Hematopoietic multipotent progenitor cell (in vitro differentiated cells): ENCODE measurements around the gene ANKRD49. TPM values are rescaled to one million over a fixed set of nuclear protein-coding genes. Genes with fewer than 3 reads are reported as not detected.

Experiments used
- DNase-seq, 3 donors: peaks; one replicate each; pipeline ENCODE4 v3.0.0-alpha.2; 2011 to 2015; ENCODE audit warnings: low read depth in 2 of 3, low spot score in 2 of 3
- total RNA-seq: library from RNA; depleted of rRNA; stranded (reverse); fragments of >200 nt; gene quantifications from one replicate; pipeline ENCODE4 v1.2.3, GENCODE V29; 2012

The ANKRD49 gene
- 11.3 TPM for total RNA-seq

- DNase-seq = peak; percentile 92 to 99 (median 97)
Measured at GRCh38 chr11:94493281-94494125, at the start of gene ANKRD49, which contains the start of gene MRE11. Gene ANKRD49 (plus strand): TSS chr11:94493984. CDS start chr11:94496694, 2,710 bp downstream. Gene MRE11 (minus strand): TSS chr11:94493844. CDS start chr11:94492801, 1,043 bp downstream.

DNA sequence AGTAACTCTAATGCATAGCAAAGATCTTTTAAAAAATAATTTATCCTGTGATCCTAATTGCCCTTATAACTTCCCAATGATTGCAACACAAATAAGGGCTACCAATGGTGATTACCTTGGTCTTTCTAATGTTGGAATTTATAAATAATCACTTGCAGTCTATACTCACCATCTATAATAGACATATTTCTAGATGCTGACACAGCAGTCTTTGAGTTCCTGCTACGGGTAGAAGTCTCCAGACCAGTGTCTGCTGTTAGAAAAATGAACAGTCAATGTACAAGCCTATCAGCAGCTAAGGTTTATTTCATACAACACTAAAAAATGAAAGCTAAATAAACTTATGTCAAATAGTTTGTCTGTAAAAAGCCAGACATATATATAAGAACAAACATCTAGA is 48.1 kb upstream of the ANKRD49 start:
- DNase-seq = no peak

- DNase-seq = no peak
Measured at GRCh38 chr11:94447149-94447548, 46.6 kb upstream of the ANKRD49 start.

- no peak for DNase-seq
Measured at GRCh38 chr11:94449029-94449428, 44.8 kb upstream of the ANKRD49 start.

DNA sequence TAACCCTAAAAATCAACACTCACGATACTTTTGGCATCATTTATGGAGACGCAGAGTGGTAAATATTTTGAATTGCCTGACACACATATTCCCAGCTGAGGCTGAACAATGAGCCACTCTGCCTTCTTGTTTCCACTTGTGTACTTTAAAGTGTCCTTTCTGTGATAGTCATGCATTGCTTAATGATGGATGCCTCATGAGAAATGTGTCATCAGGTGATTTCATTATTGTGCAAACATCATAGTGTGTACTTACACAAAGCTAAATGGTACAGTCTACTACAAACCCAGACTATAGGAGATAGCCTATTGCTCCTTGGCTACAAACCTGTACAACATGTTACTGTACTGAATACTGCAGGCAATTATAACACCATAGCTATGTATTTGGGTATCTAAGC is 44.3 kb upstream of the ANKRD49 start:
- DNase-seq = no peak

DNA sequence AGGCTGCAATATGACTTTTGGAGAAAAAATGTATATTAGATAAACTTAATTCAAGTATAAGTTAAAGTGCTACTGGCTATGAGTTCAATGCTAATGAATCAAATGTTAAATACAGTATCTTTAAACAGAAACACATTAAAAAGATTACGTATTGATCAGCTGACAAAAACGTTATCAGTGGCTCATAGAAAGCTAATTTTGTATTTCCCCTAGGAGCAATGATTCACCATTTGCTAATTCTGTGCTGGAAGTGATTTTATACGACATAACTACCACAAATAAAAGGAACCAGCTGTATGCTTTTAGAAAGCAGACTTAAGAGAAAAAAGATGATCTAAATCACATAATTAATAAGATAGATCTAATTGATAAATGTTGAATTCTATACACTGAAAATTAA is 43.7 kb upstream of the ANKRD49 start:
- no peak for DNase-seq

- no peak for DNase-seq
Measured at GRCh38 chr11:94452988-94453387, 40.8 kb upstream of the ANKRD49 start.

GRCh38 chr11:94454301-94454700 is 39.5 kb upstream of the ANKRD49 start:
- no peak for DNase-seq

- no peak for DNase-seq
Measured at GRCh38 chr11:94455861-94456260, 37.9 kb upstream of the ANKRD49 start.

GRCh38 chr11:94457118-94458029 is 36.4 kb upstream of the ANKRD49 start:
- DNase-seq = no peak

- no peak for DNase-seq
Measured at GRCh38 chr11:94459576-94459975, 34.2 kb upstream of the ANKRD49 start.

GRCh38 chr11:94469416-94469815 is 24.4 kb upstream of the ANKRD49 start:
- no peak for DNase-seq

GRCh38 chr11:94472916-94473799 is 20.6 kb upstream of the ANKRD49 start:
- peak in 2 of 3 donors; percentile 73 to 93 for DNase-seq

- DNase-seq = peak in 1 of 3 donors; percentile 26
Measured at GRCh38 chr11:94477624-94478023, 16.2 kb upstream of the ANKRD49 start.

DNA sequence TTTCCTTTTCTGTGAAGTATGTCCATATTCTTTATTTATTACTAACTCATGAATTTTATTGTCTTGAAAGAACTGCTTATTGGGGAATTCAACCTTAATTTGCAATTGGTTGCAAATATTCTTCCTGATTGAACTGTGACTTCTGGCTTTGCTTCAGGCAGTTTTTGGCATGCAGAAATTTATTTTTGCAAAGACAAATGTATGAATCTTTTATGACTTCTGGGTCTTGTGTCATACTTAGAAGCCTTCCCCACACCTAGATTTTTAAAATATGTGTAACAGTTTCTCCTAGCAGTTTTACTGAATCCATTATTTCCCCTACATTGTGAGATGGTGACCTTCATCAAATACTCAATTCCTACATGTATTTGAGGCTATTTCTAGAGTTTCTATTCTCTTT is 12.4 kb upstream of the ANKRD49 start:
- no peak for DNase-seq

DNA sequence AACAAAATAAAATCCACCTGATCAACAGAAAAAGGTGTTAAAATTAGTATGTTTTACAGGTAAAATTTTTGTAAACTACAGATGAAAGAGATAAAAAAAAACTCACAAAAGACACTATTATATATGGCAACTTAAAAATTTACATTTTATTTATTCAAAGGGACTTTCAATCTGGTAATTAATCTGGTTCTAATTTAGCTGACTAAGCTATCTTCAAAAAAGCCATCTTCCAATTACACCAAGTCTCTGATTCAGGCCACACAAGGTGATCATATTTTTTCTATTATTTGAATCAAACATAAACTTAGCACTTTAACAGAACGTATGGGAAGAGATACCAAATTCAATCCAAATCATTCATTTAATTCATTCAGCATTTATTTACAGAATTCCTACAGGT is 7.7 kb upstream of the ANKRD49 start:
- no peak for DNase-seq

DNA sequence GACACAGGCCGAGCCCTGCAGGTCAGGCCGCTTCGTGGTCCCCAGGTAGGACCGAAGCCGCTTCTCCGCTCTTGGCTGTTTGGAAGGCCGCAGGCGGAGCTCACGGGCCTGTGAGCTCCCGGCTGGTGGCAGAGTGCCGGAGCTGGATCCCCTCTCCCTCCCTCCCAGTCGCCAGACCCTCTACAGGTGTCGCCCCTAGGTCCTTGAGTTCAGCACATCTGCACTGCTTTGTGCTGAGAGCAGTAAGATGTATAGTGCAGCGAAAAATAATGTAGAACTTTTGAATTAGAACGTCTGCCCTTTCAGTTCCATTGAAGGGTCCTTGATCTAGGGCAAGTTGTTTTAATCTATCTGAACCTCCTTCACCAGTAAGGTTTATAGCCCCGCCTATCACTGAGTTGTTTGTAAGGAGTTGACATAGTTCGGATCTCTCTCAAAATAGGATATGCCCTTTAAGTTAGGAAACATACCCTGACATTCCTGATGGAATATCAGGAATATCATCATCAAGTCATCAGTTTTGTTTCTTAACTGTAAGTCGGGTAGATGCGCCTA is 419 bp downstream of the ANKRD49 start:
- DNase-seq = no peak

- DNase-seq = no peak
Measured at GRCh38 chr11:94500181-94500580, 6.4 kb downstream of the ANKRD49 start.

- no peak for DNase-seq
Measured at GRCh38 chr11:94501522-94501921, 7.7 kb downstream of the ANKRD49 start.

DNA sequence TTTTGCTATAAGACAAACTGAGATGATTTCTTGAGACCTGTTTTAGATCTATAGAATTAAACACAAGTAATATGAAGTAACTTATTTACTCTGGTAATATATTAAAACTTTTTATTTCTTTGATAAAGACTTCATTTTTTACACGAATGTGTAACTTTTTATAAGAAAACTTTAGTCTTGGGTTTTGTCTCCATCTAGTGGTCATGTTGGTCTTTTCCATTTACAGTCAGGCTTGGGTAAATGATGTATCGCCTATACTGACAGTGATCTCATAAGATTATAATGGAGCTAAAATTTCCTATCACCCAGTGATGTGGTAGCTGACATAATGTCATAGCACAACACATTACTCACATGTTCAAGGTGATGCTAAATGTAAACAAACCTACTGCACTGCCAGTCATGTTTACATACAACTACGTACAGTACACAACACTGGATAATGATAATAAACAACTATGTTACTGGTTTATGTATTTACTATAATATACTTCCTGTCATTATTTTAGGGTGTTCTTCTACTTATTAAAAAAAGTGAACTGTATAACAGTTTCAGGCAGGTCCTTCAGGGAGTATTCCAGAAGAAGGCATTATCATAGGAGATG is 11.0 kb downstream of the ANKRD49 start:
- peak; percentile 13 to 81 (median 42) for DNase-seq
